Mucosa of descending colon (tissue), 3 donors: ENCODE data around the gene VMAC. TPM values are rescaled to one million over a fixed set of nuclear protein-coding genes. Genes with fewer than 3 reads are reported as not detected.

ENCODE experiments used
- ATAC-seq: fragments of 200-7000 bp; cut with Tn5 transposase; one replicate; pipeline ENCODE4 v1.9.1; 2020; ENCODE audit warnings: mild to moderate bottlenecking, moderate library complexity
- DNase-seq, 3 donors: peaks; one replicate each; pipeline ENCODE4 v3.0.0-alpha.2; 2020
- H3K36me3 ChIP-seq: fragments of 200-600 bp; one replicate; pipeline ENCODE4 v1.8.0; 2021; ENCODE audit warnings: low read depth, mild to moderate bottlenecking
- H3K4me1 ChIP-seq: fragments of 200-600 bp; one replicate; pipeline ENCODE4 v1.8.0; 2021; ENCODE audit warnings: low read depth, mild to moderate bottlenecking
- H3K4me3 ChIP-seq: fragments of 200-600 bp; one replicate; pipeline ENCODE4 v1.8.0; 2021; ENCODE audit warnings: mild to moderate bottlenecking
- H3K9me3 ChIP-seq: fragments of 200-600 bp; one replicate; pipeline ENCODE4 v1.8.0; 2021; ENCODE audit warnings: mild to moderate bottlenecking
- intact Hi-C, 2 donors: fragments of 100-400 bp; cut with DNase I in 1 of 2; cut with micrococcal nuclease in 1 of 2; formaldehyde crosslinking; loops; one replicate each; pipeline versions ENCODE4 v1.11.0 to v1.11.1; 2022; cut with DNase I, micrococcal nuclease
- total RNA-seq, 3 donors: library from RNA; stranded (reverse); fragmentation: NEBNext Ultra II Directional in 2 of 3; extraction: Animal tissue kit (Norgen Biotek cat#: 25700) in 2 of 3; gene quantifications; one replicate each; pipeline versions ENCODE4 v1.2.1 to v1.2.4, GENCODE V29; 2021 to 2023
- TF ChIP-seq, protein P1 (sequence below): fragments of 200-600 bp; IDR thresholded peaks from one replicate; pipeline ENCODE4 v1.8.0; 2022; ENCODE audit warnings: antibody characterized with exemption, mild to moderate bottlenecking
- donor health status: DM: no; HTN: no; CAD: no; lungs with moderate emphysema.
- donor health status: DM: no; HTN: no; CAD: no.
- donor health status: DM: no; HTN: yes; CAD: no.

VMAC gene
- total RNA-seq, 3 donors from 2014 or later = 5.6 to 10.0 (median 8.3) TPM

- Histone ChIP-seq H3K4me1 (no peaks in the 10 kb centered on the region), H3K4me3 (no peak overlapping the region), H3K9me3 (no peaks in the 10 kb centered on the region), H3K36me3 (no peaks in the 10 kb centered on the region)
- intact Hi-C loops = loop anchor here (5.0 to 10.0 kb wide), 2 partner anchors 77 to 90 kb away; no protein-coding TSS in a partner anchor
- ATAC-seq (peak; percentile 80), DNase-seq (peak in 2 of 3 donors; percentile 66 to 70)
- TF ChIP-seq, protein P1, sequence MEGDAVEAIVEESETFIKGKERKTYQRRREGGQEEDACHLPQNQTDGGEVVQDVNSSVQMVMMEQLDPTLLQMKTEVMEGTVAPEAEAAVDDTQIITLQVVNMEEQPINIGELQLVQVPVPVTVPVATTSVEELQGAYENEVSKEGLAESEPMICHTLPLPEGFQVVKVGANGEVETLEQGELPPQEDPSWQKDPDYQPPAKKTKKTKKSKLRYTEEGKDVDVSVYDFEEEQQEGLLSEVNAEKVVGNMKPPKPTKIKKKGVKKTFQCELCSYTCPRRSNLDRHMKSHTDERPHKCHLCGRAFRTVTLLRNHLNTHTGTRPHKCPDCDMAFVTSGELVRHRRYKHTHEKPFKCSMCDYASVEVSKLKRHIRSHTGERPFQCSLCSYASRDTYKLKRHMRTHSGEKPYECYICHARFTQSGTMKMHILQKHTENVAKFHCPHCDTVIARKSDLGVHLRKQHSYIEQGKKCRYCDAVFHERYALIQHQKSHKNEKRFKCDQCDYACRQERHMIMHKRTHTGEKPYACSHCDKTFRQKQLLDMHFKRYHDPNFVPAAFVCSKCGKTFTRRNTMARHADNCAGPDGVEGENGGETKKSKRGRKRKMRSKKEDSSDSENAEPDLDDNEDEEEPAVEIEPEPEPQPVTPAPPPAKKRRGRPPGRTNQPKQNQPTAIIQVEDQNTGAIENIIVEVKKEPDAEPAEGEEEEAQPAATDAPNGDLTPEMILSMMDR = peak; percentile 42
Measured at GRCh38 chr19:5891938-5892771, 12.5 kb upstream of the VMAC start.

DNA sequence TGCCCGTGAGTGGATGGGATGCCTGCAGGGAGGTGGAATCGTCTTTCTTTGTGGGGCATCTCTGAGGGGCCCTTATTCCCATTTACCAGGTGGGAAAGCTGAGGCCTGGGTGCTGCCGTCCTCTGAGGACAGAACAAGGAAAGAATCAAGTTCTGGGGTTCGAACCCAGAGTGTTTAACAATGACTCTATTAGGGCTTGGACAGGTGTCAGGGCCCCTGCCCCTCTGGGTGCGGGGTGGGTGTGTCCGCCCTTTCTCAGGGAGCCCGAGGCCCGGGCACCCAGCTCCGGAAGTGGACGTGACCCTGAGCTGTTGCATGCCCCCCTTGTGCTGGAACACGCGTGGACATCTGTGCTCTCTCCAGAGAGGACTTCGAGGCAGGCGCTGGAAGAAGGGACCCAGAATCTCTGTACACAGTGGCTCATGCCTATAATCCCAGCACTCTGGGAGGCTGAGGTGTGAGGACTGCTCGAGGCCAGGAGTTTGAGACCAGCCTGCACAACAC lies 11.8 kb upstream of the VMAC start:
- TF ChIP-seq, protein P1 = no peak
- ATAC-seq (no peak), DNase-seq (no peak)
- Histone ChIP-seq H3K4me3 (no peak overlapping the region), H3K9me3 (no peaks in the 10 kb centered on the region), H3K4me1 (no peaks in the 10 kb centered on the region), H3K36me3 (no peaks in the 10 kb centered on the region)
- intact Hi-C loops = loop anchor here (5.0 to 10.0 kb wide), 2 partner anchors 78 to 91 kb away; no protein-coding TSS in a partner anchor

GRCh38 chr19:5893296-5893903 lies 11.3 kb upstream of the VMAC start:
- TF ChIP-seq, protein P1 = no peak

DNA sequence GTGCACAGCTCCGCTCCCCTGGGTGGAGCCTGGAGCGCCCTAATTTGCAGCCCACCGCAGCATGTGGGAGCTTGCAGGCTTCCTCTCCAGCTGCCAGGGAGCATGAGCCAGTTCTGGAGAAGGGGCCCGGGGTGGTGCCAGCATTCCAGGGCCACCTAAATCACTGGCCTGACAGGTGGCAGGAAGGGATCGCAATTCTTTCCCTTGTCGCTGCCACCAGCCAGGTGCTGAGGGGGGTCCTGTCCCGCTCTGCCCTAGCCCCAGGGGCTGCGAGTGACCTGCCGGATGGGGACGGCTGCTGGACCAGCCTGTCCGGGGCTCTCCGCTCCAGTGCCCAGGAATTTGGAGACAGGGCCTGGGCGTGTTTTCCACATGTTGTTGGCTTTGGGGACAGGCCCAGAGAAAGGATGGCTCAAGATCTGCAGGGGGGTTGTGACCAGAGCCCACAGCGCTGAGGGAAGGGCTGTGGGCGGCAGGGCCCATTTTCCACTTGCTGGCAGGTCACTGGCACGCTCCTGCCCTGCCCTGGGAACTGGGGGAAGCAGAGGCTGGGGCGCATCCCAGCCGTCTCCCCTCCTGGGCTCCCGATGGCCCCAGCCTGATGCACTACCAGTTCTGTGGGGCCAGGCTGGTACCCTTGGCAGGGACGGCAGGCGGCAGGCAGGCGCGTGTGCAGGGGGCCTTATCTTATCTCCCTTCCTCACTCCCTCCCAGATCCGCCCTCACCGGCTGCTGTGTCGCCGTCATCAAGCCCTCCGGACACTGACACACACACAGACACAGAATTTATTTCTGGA lies 10.6 kb upstream of the VMAC start:
- H3K4me1 ChIP-seq = no peaks in the 10 kb centered on the region
- DNase-seq (no peak), ATAC-seq (no peak)
- TF ChIP-seq, protein P1 = no peak
- no peaks in the 10 kb centered on the region for H3K36me3 ChIP-seq
- intact Hi-C loops = loop anchor here (5.0 to 10.0 kb wide), 2 partner anchors 79 to 92 kb away; no protein-coding TSS in a partner anchor
- H3K9me3 ChIP-seq = no peaks in the 10 kb centered on the region
- H3K4me3 ChIP-seq = no peak overlapping the region

More at GRCh38 chr19:5893296-5893903, 11.3 kb upstream of the VMAC start:
- intact Hi-C loops = loop anchor here (5.0 to 10.0 kb wide), 2 partner anchors 79 to 91 kb away; no protein-coding TSS in a partner anchor
- Histone ChIP-seq H3K4me3 (no peak overlapping the region), H3K36me3 (no peaks in the 10 kb centered on the region), H3K9me3 (no peaks in the 10 kb centered on the region), H3K4me1 (no peaks in the 10 kb centered on the region)
- no peak for ATAC-seq
- DNase-seq = no peak

GRCh38 chr19:5894704-5895349 lies 9.8 kb upstream of the VMAC start:
- H3K4me3 ChIP-seq = no peak overlapping the region
- TF ChIP-seq, protein P1 = no peak
- intact Hi-C loops = loop anchor here (5.0 to 10.0 kb wide), 2 partner anchors 80 to 93 kb away; no protein-coding TSS in a partner anchor
- DNase-seq (no peak), ATAC-seq (no peak)
- H3K4me1 ChIP-seq = no peaks in the 10 kb centered on the region
- no peaks in the 10 kb centered on the region for H3K9me3 ChIP-seq
- H3K36me3 ChIP-seq = no peaks in the 10 kb centered on the region
